22Rv1 (cell line): ENCODE results near the gene SBNO1.

Experiments used
- ZFX ChIP-seq: fragments of 450-650 bp; IDR thresholded peaks from 2 replicates; pipeline ENCODE4 v1.6.1; 2017; ENCODE audit warnings: antibody characterized with exemption, borderline replicate concordance
- TF ChIP-seq, protein P1 (sequence below): fragments of 450-650 bp; IDR thresholded peaks from 2 replicates; pipeline ENCODE4 v1.5.1; 2017; ENCODE audit warnings: mild to moderate bottlenecking

DNA sequence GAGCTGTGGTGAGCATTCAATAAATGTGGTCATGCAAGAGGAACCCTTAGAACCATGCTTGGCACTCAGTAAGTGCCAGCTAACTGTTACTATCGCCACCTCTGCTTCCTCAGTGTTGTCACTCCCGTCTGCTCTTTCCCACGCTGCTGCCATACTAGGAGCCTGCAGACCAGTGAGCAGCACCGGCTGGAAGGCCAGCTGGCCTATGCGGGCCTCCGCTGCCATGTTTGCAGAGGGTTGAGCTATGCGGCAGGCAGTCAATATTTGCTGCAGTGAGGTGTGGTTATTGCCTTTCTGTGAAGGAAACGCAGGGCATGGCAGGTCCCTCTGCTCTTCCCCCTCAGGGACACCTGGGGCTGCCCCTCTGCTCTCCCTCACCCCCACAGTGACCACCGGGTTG lies 32.3 kb upstream of the SBNO1 start:
- TF ChIP-seq, protein P1, sequence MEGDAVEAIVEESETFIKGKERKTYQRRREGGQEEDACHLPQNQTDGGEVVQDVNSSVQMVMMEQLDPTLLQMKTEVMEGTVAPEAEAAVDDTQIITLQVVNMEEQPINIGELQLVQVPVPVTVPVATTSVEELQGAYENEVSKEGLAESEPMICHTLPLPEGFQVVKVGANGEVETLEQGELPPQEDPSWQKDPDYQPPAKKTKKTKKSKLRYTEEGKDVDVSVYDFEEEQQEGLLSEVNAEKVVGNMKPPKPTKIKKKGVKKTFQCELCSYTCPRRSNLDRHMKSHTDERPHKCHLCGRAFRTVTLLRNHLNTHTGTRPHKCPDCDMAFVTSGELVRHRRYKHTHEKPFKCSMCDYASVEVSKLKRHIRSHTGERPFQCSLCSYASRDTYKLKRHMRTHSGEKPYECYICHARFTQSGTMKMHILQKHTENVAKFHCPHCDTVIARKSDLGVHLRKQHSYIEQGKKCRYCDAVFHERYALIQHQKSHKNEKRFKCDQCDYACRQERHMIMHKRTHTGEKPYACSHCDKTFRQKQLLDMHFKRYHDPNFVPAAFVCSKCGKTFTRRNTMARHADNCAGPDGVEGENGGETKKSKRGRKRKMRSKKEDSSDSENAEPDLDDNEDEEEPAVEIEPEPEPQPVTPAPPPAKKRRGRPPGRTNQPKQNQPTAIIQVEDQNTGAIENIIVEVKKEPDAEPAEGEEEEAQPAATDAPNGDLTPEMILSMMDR = no peak
- TF ChIP-seq ZFX = no peak
